ENCODE measurements around the gene INHBB.
A peak's percentile ranks its signal among the peaks of the same experiment; 100 is the strongest.
"Not testable (repeated sequence)": the region's sequence is repeated elsewhere in the genome, so short reads cannot be mapped to it uniquely, and the experiment has no call there.

INHBB gene

GRCh38 chr2:120346026-120346666 lies at the start of gene INHBB:
TSS of gene INHBB (plus strand) at chr2:120346136. CDS start at chr2:120346189, 53 bp downstream.
- Mint-ChIP-seq H3K27ac (no peak within 1 kb of the TSS), H3K4me1 (peaks cover 15% of the 10 kb centered on the region), H3K9me3 (no peaks in the 10 kb centered on the region), H3K36me3 (no peaks in the 10 kb centered on the region), H3K4me3 (peak within 1 kb of the TSS; percentile 78), H3K27me3 (peaks cover 25% of the 10 kb centered on the region)
- ATAC-seq (ENCODE audit: low read depth) (peak; percentile 28), DNase-seq (ENCODE audit: low spot score in 2 of 2) (no peak)

GRCh38 chr2:120298173-120298835 lies 47.6 kb upstream of the INHBB start:
- H3K27me3 Mint-ChIP-seq: no peaks in the 10 kb centered on the region
- H3K4me3 Mint-ChIP-seq: no peak overlapping the region
- ATAC-seq (ENCODE audit: low read depth): no peak
- no peak for DNase-seq (ENCODE audit: low spot score in 2 of 2)
- H3K27ac Mint-ChIP-seq: no peak overlapping the region
- no peaks in the 10 kb centered on the region for H3K9me3 Mint-ChIP-seq
- peaks cover 21% of the 10 kb centered on the region for H3K36me3 Mint-ChIP-seq
- peaks cover 5% of the 10 kb centered on the region for H3K4me1 Mint-ChIP-seq

- DNase-seq (ENCODE audit: low spot score in 2 of 2): no peak
- Mint-ChIP-seq H3K27me3 (no peaks in the 10 kb centered on the region), H3K4me1 (peaks cover 6% of the 10 kb centered on the region), H3K9me3 (no peaks in the 10 kb centered on the region), H3K27ac (no peak overlapping the region), H3K4me3 (no peak overlapping the region), H3K36me3 (peaks cover 25% of the 10 kb centered on the region)
- ATAC-seq (ENCODE audit: low read depth): no peak
Measured at GRCh38 chr2:120299004-120299403, 46.9 kb upstream of the INHBB start.

GRCh38 chr2:120299561-120299960 lies 46.4 kb upstream of the INHBB start:
- H3K27ac Mint-ChIP-seq: peak overlapping the region; percentile 45
- no peaks in the 10 kb centered on the region for H3K9me3 Mint-ChIP-seq
- DNase-seq (ENCODE audit: low spot score in 2 of 2) (no peak), ATAC-seq (ENCODE audit: low read depth) (no peak)
- no peak overlapping the region for H3K4me3 Mint-ChIP-seq
- no peaks in the 10 kb centered on the region for H3K27me3 Mint-ChIP-seq
- H3K36me3 Mint-ChIP-seq: peaks cover 25% of the 10 kb centered on the region
- peaks cover 5% of the 10 kb centered on the region for H3K4me1 Mint-ChIP-seq

- Mint-ChIP-seq H3K36me3 (peaks cover 25% of the 10 kb centered on the region), H3K27ac (no peak overlapping the region), H3K4me1 (peaks cover 5% of the 10 kb centered on the region), H3K9me3 (no peaks in the 10 kb centered on the region), H3K27me3 (no peaks in the 10 kb centered on the region), H3K4me3 (no peak overlapping the region)
- ATAC-seq (ENCODE audit: low read depth) (no peak), DNase-seq (ENCODE audit: low spot score in 2 of 2) (no peak)
Measured at GRCh38 chr2:120300385-120300784, 45.6 kb upstream of the INHBB start.

GRCh38 chr2:120301284-120301683 lies 44.7 kb upstream of the INHBB start:
- ATAC-seq (ENCODE audit: low read depth) (no peak), DNase-seq (ENCODE audit: low spot score in 2 of 2) (no peak)
- Mint-ChIP-seq H3K27me3 (no peaks in the 10 kb centered on the region), H3K27ac (no peak overlapping the region), H3K9me3 (no peaks in the 10 kb centered on the region), H3K36me3 (peaks cover 24% of the 10 kb centered on the region), H3K4me1 (peaks cover 10% of the 10 kb centered on the region), H3K4me3 (no peak overlapping the region)

- Mint-ChIP-seq H3K9me3 (no peaks in the 10 kb centered on the region), H3K27ac (no peak overlapping the region), H3K27me3 (no peaks in the 10 kb centered on the region), H3K36me3 (peaks cover 19% of the 10 kb centered on the region), H3K4me1 (peaks cover 10% of the 10 kb centered on the region), H3K4me3 (no peak overlapping the region)
- ATAC-seq (ENCODE audit: low read depth) (no peak), DNase-seq (ENCODE audit: low spot score in 2 of 2) (no peak)
Measured at GRCh38 chr2:120302301-120302700, 43.6 kb upstream of the INHBB start.

GRCh38 chr2:120303177-120303576 lies 42.8 kb upstream of the INHBB start:
- ATAC-seq (ENCODE audit: low read depth): no peak
- Mint-ChIP-seq H3K27me3 (no peaks in the 10 kb centered on the region), H3K4me1 (peaks cover 15% of the 10 kb centered on the region), H3K36me3 (peaks cover 14% of the 10 kb centered on the region), H3K9me3 (no peaks in the 10 kb centered on the region), H3K27ac (peak overlapping the region; percentile 17), H3K4me3 (no peak overlapping the region)
- DNase-seq (ENCODE audit: low spot score in 2 of 2): no peak

GRCh38 chr2:120305296-120305695 lies 40.6 kb upstream of the INHBB start:
- Mint-ChIP-seq H3K36me3 (peaks cover 7% of the 10 kb centered on the region), H3K4me3 (no peak overlapping the region), H3K9me3 (no peaks in the 10 kb centered on the region), H3K27me3 (no peaks in the 10 kb centered on the region), H3K4me1 (peaks cover 18% of the 10 kb centered on the region), H3K27ac (no peak overlapping the region)
- ATAC-seq (ENCODE audit: low read depth) (no peak), DNase-seq (ENCODE audit: low spot score in 2 of 2) (no peak)

- ATAC-seq (ENCODE audit: low read depth) (no peak), DNase-seq (ENCODE audit: low spot score in 2 of 2) (no peak)
- Mint-ChIP-seq H3K27ac (peak overlapping the region; percentile 5), H3K27me3 (no peaks in the 10 kb centered on the region), H3K4me1 (peaks cover 20% of the 10 kb centered on the region), H3K4me3 (peak overlapping the region; percentile 19), H3K9me3 (no peaks in the 10 kb centered on the region), H3K36me3 (peaks cover 7% of the 10 kb centered on the region)
Measured at GRCh38 chr2:120305937-120306490, 39.9 kb upstream of the INHBB start.

GRCh38 chr2:120307482-120307881 lies 38.5 kb upstream of the INHBB start:
- Mint-ChIP-seq H3K27me3 (no peaks in the 10 kb centered on the region), H3K4me1 (peaks cover 20% of the 10 kb centered on the region), H3K36me3 (peaks cover 7% of the 10 kb centered on the region), H3K9me3 (no peaks in the 10 kb centered on the region), H3K27ac (no peak overlapping the region), H3K4me3 (no peak overlapping the region)
- ATAC-seq (ENCODE audit: low read depth) (no peak), DNase-seq (ENCODE audit: low spot score in 2 of 2) (no peak)

- no peaks in the 10 kb centered on the region for H3K27me3 Mint-ChIP-seq
- DNase-seq (ENCODE audit: low spot score in 2 of 2): no peak
- peaks cover 7% of the 10 kb centered on the region for H3K36me3 Mint-ChIP-seq
- no peaks in the 10 kb centered on the region for H3K9me3 Mint-ChIP-seq
- H3K4me3 Mint-ChIP-seq: peak overlapping the region; percentile 34
- H3K4me1 Mint-ChIP-seq: peaks cover 22% of the 10 kb centered on the region
- ATAC-seq (ENCODE audit: low read depth): peak; percentile 37
- H3K27ac Mint-ChIP-seq: no peak overlapping the region
Measured at GRCh38 chr2:120308038-120308910, 37.7 kb upstream of the INHBB start.

- Mint-ChIP-seq H3K4me3 (no peak overlapping the region), H3K36me3 (peaks cover 3% of the 10 kb centered on the region), H3K27ac (no peak overlapping the region), H3K9me3 (no peaks in the 10 kb centered on the region), H3K27me3 (peaks cover 2% of the 10 kb centered on the region), H3K4me1 (peaks cover 19% of the 10 kb centered on the region)
- DNase-seq (ENCODE audit: low spot score in 2 of 2) (no peak), ATAC-seq (ENCODE audit: low read depth) (peak; percentile 35)
Measured at GRCh38 chr2:120310136-120310535, 35.8 kb upstream of the INHBB start.

GRCh38 chr2:120310841-120311240 lies 35.1 kb upstream of the INHBB start:
- not testable (repeated sequence) for H3K36me3 Mint-ChIP-seq; H3K27ac Mint-ChIP-seq; DNase-seq (ENCODE audit: low spot score in 2 of 2); H3K27me3 Mint-ChIP-seq; H3K4me3 Mint-ChIP-seq; ATAC-seq (ENCODE audit: low read depth); H3K9me3 Mint-ChIP-seq
- H3K4me1 Mint-ChIP-seq: peaks cover 17% of the 10 kb centered on the region

Measured in memory B cell (primary cell).